ENCODE data around the gene TMLHE.
"Not testable (repeated sequence)": the region's sequence is repeated elsewhere in the genome, so short reads cannot be mapped to it uniquely, and the experiment has no call there.

TMLHE gene

DNA sequence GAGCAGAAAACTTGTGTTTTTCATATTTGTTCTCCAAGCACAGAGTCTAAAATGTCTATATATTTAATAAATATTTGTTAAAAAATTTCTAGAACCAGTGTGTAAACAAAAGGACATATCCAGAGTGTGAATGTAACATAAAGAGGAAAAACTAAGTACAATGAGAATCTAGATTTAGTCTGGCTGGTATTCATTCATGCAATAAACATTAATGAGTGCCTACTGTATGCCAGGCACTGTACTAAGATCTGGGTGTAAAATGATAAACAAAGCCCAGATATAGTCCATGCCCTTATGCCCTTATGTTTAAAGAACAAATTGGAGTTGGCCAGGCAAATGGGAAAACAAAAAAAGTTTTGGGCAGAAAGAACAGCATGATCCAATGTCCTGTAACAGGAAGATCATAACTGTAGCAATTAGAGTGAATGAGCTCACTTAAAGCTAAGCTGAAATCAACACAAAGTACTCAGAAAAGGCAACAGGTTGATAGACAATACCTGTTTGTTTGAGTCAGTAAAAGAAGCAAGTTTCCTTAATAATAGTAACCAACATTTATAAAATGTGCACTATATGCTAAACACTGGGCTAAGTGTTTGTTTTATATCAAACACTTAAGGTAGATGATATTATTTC, 1.3 kb upstream of the TMLHE start:
- no peak overlapping the region for H3K9ac ChIP-seq (ENCODE audit: low read depth, low read length)
- no peaks in the 10 kb centered on the region for H3K9me3 ChIP-seq (ENCODE audit: insufficient read depth, low read depth, low read length)
- H3K27me3 ChIP-seq (ENCODE audit: insufficient read depth, low read length): no peaks in the 10 kb centered on the region
- no peak overlapping the region for H3K4me3 ChIP-seq (ENCODE audit: low read length)
- H3K27ac ChIP-seq (ENCODE audit: low read depth, low read length): no peak overlapping the region
- no peaks in the 10 kb centered on the region for H3K36me3 ChIP-seq (ENCODE audit: insufficient read depth, low read length)
- no peaks in the 10 kb centered on the region for H3K4me1 ChIP-seq (ENCODE audit: insufficient read depth, low read length)

DNA sequence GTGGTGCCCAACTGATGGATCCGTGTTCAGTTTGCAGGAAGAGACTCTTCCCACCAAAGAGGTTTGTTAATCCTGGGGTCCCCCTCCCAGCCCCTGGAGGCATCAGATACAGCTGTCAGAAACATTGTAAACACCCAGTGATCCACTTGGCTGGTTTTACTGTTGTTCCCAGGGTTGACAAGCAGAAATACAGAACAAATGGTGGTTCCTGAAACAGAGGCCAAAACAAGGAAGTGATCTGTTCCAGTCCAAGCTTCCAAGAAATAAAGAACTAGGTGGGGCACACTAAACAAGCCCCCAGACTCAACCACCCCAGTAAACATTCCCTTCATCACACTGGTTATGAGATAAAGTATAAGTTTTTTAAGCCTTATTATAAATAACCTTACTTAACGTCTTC, 1.4 kb downstream of the TMLHE start:
- Histone ChIP-seq H3K36me3 (ENCODE audit: insufficient read depth, low read length) (no peaks in the 10 kb centered on the region), H3K27me3 (ENCODE audit: insufficient read depth, low read length) (no peaks in the 10 kb centered on the region), H3K4me1 (ENCODE audit: insufficient read depth, low read length) (no peaks in the 10 kb centered on the region), H3K4me3 (ENCODE audit: low read length) (peak overlapping the region; percentile 86), H3K9me3 (ENCODE audit: insufficient read depth, low read depth, low read length) (no peaks in the 10 kb centered on the region), H3K27ac (ENCODE audit: low read depth, low read length) (no peak overlapping the region), H3K9ac (ENCODE audit: low read depth, low read length) (no peak overlapping the region)
- 89% methylated on average over 1 of the region's 2 CpGs for WGBS

DNA sequence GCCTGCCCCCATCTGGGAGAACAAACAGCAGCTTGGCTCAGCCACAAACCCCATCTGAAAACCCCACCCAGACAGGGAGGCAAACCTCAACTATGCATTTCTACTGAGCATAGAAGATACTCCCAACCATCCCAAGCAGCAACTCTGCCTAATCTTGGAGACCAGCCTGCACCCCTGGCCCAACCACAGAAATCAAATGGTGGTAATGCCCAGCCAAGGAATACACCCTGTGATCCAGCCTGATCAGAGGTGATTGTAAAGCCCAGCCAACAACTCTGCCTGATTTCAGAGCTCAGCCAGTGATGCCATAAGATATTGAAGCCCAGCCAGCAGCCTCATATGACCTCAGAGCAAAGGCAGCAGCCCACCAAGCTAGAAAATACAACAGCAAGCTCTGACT, 19.8 kb downstream of the TMLHE start:
- H3K9ac ChIP-seq (ENCODE audit: low read depth, low read length): no peak overlapping the region
- no peaks in the 10 kb centered on the region for H3K36me3 ChIP-seq (ENCODE audit: insufficient read depth, low read length)
- H3K27me3 ChIP-seq (ENCODE audit: insufficient read depth, low read length): no peaks in the 10 kb centered on the region
- no peaks in the 10 kb centered on the region for H3K4me1 ChIP-seq (ENCODE audit: insufficient read depth, low read length)
- H3K4me3 ChIP-seq (ENCODE audit: low read length): no peak overlapping the region
- no peak overlapping the region for H3K27ac ChIP-seq (ENCODE audit: low read depth, low read length)
- H3K9me3 ChIP-seq (ENCODE audit: insufficient read depth, low read depth, low read length): no peaks in the 10 kb centered on the region

DNA sequence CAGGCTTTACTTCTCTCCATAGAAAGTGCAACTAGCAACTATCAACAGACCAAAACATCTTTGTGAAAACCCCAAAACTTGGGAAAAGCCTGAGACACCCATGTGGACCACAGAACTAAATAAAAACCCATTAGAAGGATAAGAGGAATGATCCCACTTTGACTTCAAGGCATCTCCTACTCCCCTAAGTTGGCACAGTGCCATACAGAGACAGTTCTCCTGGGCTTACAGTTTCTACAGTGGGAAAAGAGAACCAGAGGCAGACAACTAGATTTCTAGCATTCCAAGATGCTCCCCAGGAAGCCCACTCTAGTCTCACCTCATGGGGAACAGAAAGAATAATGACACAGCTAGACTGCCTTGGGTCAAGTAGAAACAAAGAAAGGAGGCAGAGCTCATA, 20.4 kb downstream of the TMLHE start:
- Histone ChIP-seq H3K9ac (ENCODE audit: low read depth, low read length) (no peak overlapping the region), H3K4me3 (ENCODE audit: low read length) (no peak overlapping the region), H3K4me1 (ENCODE audit: insufficient read depth, low read length) (no peaks in the 10 kb centered on the region), H3K9me3 (ENCODE audit: insufficient read depth, low read depth, low read length) (no peaks in the 10 kb centered on the region), H3K27ac (ENCODE audit: low read depth, low read length) (no peak overlapping the region), H3K36me3 (ENCODE audit: insufficient read depth, low read length) (no peaks in the 10 kb centered on the region), H3K27me3 (ENCODE audit: insufficient read depth, low read length) (no peaks in the 10 kb centered on the region)

DNA sequence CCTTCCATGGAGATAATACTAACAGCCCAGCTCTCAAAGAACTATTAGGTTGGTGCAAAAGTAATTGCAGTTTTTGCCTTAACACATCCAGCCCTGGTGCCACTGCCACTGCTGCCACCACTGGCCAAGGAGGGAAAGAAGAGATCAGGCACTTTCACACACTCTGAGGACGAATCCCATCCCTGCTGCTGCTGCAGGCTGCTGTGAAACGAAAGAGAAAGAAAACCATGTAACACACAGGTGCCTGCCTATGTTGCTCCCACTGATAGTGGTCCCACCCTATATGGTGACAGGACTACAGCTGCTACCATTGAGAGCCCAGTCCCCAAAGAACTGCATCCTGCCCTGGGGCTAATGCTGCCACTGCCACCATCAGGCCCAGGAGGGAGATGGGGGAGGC, 35.1 kb downstream of the TMLHE start:
- Histone ChIP-seq H3K27me3 (ENCODE audit: insufficient read depth, low read length) (no peaks in the 10 kb centered on the region), H3K4me1 (ENCODE audit: insufficient read depth, low read length) (no peaks in the 10 kb centered on the region), H3K9ac (ENCODE audit: low read depth, low read length) (no peak overlapping the region), H3K4me3 (ENCODE audit: low read length) (no peak overlapping the region), H3K27ac (ENCODE audit: low read depth, low read length) (no peak overlapping the region), H3K36me3 (ENCODE audit: insufficient read depth, low read length) (no peaks in the 10 kb centered on the region), H3K9me3 (ENCODE audit: insufficient read depth, low read depth, low read length) (no peaks in the 10 kb centered on the region)
- WGBS: 78% methylated on average over 2 of the region's 2 CpGs

DNA sequence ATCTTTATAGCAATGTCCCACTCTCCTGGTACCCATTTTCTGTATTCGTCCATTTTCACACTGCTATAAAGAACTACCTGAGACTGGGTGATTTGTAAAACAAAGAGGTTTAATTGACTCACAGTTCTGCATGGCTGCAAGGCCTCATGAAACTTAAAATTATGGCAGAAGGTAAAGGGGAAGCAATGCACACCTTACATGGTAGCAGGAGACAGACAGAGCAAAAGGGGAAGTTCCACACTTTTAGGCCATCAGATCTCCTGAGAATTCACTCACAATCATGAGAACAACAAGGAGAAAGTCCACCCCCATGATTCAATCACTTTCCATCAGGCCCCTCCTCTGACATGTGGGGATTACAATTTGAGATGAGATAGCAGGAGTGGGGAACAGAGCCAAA, 49.7 kb downstream of the TMLHE start:
- no peaks in the 10 kb centered on the region for H3K27me3 ChIP-seq (ENCODE audit: insufficient read depth, low read length)
- no peaks in the 10 kb centered on the region for H3K4me1 ChIP-seq (ENCODE audit: insufficient read depth, low read length)
- no peak overlapping the region for H3K27ac ChIP-seq (ENCODE audit: low read depth, low read length)
- H3K4me3 ChIP-seq (ENCODE audit: low read length): no peak overlapping the region
- H3K9me3 ChIP-seq (ENCODE audit: insufficient read depth, low read depth, low read length): no peaks in the 10 kb centered on the region
- no peak overlapping the region for H3K9ac ChIP-seq (ENCODE audit: low read depth, low read length)
- H3K36me3 ChIP-seq (ENCODE audit: insufficient read depth, low read length): no peaks in the 10 kb centered on the region
- WGBS: no CpG with 5 or more reads among the region's 1 CpG

DNA sequence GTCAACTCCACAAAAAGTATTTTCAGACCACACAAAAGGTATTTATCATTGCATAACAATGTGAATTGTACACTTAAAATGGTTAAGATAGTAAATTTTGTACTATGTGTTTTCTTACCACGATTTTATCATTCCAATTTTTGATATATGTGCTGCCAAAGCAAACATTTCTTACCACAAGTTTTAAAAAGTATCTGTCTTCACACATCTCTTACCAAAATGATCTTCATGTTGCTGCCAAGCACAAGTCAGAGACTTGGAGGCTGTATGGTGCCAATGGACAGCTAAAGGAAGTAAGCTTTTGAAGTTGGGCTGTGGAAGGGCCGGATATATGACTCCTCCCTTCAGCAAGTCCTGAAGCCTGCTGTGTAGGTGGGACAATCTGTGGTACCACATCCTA, 67.9 kb downstream of the TMLHE start:
- peaks cover 18% of the 10 kb centered on the region; the same call in 1 of the 2 replicates for H3K36me3 ChIP-seq (ENCODE audit: insufficient read depth, low read length)
- H3K4me1 ChIP-seq (ENCODE audit: insufficient read depth, low read length): no peaks in the 10 kb centered on the region
- 86% methylated on average over 1 of the region's 2 CpGs for WGBS
- 0 out of 2 replicates have a peak, but pooled peaks cover 5% of the 10 kb centered on the region for H3K9me3 ChIP-seq (ENCODE audit: insufficient read depth, low read depth, low read length)
- no peak overlapping the region for H3K9ac ChIP-seq (ENCODE audit: low read depth, low read length)
- no peak overlapping the region for H3K27ac ChIP-seq (ENCODE audit: low read depth, low read length)
- H3K4me3 ChIP-seq (ENCODE audit: low read length): no peak overlapping the region
- H3K27me3 ChIP-seq (ENCODE audit: insufficient read depth, low read length): no peaks in the 10 kb centered on the region

DNA sequence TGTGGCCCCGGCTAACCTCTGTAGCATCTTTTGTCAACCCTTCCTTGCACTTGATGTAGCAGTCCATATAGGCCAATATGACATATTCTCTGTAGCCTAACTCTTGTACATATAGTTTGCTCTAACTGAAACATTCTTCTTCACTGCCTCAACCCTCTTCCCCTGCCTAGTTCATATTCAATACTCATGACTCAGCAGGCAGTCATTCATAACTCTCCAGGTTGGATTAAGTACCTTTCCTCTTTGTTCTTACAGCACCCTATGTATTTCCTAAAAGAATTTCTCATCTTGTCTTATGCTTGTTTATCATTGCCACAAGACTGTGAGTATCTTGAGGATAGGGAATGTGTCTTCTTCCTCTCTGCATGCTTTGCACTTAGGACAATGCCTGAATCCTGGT, 76.9 kb downstream of the TMLHE start:
- Histone ChIP-seq H3K9me3 (ENCODE audit: insufficient read depth, low read depth, low read length) (no peaks in the 10 kb centered on the region), H3K36me3 (ENCODE audit: insufficient read depth, low read length) (no peaks in the 10 kb centered on the region), H3K9ac (ENCODE audit: low read depth, low read length) (no peak overlapping the region), H3K4me1 (ENCODE audit: insufficient read depth, low read length) (no peaks in the 10 kb centered on the region), H3K4me3 (ENCODE audit: low read length) (no peak overlapping the region), H3K27me3 (ENCODE audit: insufficient read depth, low read length) (no peaks in the 10 kb centered on the region), H3K27ac (ENCODE audit: low read depth, low read length) (no peak overlapping the region)
- WGBS: 100% methylated on average over 1 of the region's 1 CpG

DNA sequence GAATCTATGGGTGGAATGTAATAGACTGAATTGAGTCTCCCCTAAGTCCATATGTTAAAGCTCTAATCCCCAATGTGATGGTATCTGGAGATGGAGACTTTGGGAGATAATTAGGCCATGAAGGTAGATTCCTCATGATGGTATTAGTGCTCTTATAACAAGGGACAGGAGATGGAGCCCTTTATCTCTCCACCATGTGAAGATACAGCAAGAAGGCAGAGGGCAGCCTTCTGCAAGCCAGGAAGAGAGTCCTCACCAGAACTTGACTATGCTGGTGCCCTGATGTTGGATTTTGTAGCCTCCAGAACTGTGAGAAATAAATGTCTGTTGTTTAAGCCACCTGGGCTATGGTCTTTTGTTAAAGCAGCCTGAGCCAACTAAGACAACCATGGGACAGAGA, 78.0 kb downstream of the TMLHE start:
- Histone ChIP-seq H3K9ac (ENCODE audit: low read depth, low read length) (no peak overlapping the region), H3K27me3 (ENCODE audit: insufficient read depth, low read length) (no peaks in the 10 kb centered on the region), H3K4me3 (ENCODE audit: low read length) (no peak overlapping the region), H3K9me3 (ENCODE audit: insufficient read depth, low read depth, low read length) (no peaks in the 10 kb centered on the region), H3K36me3 (ENCODE audit: insufficient read depth, low read length) (no peaks in the 10 kb centered on the region), H3K27ac (ENCODE audit: low read depth, low read length) (no peak overlapping the region), H3K4me1 (ENCODE audit: insufficient read depth, low read length) (no peaks in the 10 kb centered on the region)

DNA sequence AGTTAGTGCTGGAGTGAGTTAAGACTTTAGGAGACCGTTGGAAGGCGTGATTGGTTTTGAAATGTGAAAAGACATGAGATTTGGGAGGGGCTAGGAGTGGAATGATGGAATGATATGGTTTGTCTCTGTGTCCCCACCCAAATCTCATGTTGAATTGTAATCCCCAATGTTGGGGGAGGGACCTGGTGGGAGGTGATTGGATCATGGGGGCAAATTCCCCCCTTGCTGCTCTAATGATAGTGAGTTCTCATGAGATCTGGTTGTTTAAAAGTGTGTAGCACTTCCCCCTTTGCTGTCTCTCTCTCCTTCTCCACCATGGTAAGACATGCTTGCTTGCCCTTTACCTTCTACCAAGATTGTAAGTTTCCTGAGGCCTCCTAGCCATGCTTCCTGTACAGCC, 85.7 kb downstream of the TMLHE start:
- not testable (repeated sequence) for H3K4me1 ChIP-seq (ENCODE audit: insufficient read depth, low read length)
- WGBS: 96% methylated on average over 2 of the region's 2 CpGs
- H3K9me3 ChIP-seq (ENCODE audit: insufficient read depth, low read depth, low read length): peaks cover 15% of the 10 kb centered on the region

DNA sequence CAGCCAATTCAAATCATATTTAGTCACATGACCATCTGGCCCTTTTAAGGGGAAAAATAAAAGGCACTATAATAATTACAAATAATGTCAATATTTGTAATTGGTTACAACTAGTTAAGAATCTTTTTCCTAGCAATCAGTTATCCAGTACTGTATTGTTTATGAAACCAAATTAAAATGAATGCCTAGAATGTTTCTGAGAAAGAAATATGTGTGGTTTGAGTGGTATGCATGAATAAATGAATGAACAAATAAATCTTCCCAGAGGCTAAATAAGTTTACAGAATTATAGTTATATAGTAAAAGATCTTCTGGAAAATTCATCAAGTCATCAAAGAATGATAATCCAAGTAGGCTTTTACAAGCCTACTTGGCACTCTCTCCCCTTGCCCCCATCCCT, 98.5 kb downstream of the TMLHE start:
- no peak overlapping the region for H3K4me3 ChIP-seq (ENCODE audit: low read length)
- no peak overlapping the region for H3K27ac ChIP-seq (ENCODE audit: low read depth, low read length)
- H3K9me3 ChIP-seq (ENCODE audit: insufficient read depth, low read depth, low read length): no peaks in the 10 kb centered on the region
- no peak overlapping the region for H3K9ac ChIP-seq (ENCODE audit: low read depth, low read length)
- no peaks in the 10 kb centered on the region for H3K27me3 ChIP-seq (ENCODE audit: insufficient read depth, low read length)
- H3K4me1 ChIP-seq (ENCODE audit: insufficient read depth, low read length): no peaks in the 10 kb centered on the region
- peaks cover 17% of the 10 kb centered on the region for H3K36me3 ChIP-seq (ENCODE audit: insufficient read depth, low read length)

More for the DNA sequence above, 85.7 kb downstream of the TMLHE start:
- H3K27me3 ChIP-seq (ENCODE audit: insufficient read depth, low read length); H3K27ac ChIP-seq (ENCODE audit: low read depth, low read length); H3K9ac ChIP-seq (ENCODE audit: low read depth, low read length); H3K4me3 ChIP-seq (ENCODE audit: low read length): not testable (repeated sequence)
- H3K36me3 ChIP-seq (ENCODE audit: insufficient read depth, low read length): peaks cover 24% of the 10 kb centered on the region

DNA sequence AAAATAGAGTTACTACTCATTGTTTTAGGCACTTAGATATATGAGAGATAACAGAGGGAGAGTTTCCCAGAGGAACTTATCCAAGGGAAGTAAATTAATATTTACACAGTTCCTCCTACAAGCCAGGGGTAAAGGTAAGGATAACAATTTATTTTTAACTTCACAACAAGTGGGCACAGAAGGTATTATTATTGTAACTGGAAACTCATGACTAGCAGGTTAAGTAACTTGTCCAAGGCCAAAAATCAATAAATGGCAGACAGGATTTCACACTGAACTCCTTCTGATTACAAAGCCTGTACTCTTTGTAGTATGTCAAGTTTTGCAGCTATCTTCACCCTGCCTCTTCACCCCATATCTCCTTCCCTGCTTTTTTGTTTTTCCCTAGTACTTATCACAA, 107.5 kb downstream of the TMLHE start:
- H3K27ac ChIP-seq (ENCODE audit: low read depth, low read length): no peak overlapping the region
- H3K4me1 ChIP-seq (ENCODE audit: insufficient read depth, low read length): no peaks in the 10 kb centered on the region
- H3K9ac ChIP-seq (ENCODE audit: low read depth, low read length): no peak overlapping the region
- no peak overlapping the region for H3K4me3 ChIP-seq (ENCODE audit: low read length)
- H3K9me3 ChIP-seq (ENCODE audit: insufficient read depth, low read depth, low read length): no peaks in the 10 kb centered on the region
- no peaks in the 10 kb centered on the region for H3K27me3 ChIP-seq (ENCODE audit: insufficient read depth, low read length)
- 0 out of 2 replicates have a peak, but pooled peaks cover 6% of the 10 kb centered on the region for H3K36me3 ChIP-seq (ENCODE audit: insufficient read depth, low read length)
